ENCODE measurements around the gene ZZZ3.
"Not testable (repeated sequence)": the region's sequence is repeated elsewhere in the genome, so short reads cannot be mapped to it uniquely, and the experiment has no call there.

DNA sequence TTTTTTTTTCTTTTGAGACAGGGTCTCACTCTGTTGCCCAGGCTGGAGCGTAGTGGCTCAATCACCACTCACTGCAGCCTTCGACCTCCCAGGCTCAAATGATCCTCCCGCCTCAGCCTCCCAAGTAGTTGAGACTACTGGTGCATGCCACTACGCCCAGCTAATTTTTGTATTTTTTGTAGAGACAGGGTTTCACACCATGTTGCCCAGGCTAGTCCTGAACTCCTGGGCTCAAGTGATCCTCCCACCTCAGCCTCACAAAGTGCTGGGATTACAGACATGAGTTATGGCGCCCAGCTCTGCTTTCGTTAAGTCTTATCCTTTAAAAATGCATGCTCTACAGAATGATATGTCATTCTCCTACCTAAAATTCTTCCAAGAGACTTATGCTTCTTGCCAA is 36.2 kb downstream of the ZZZ3 start:
- TF ChIP-seq, protein P1, sequence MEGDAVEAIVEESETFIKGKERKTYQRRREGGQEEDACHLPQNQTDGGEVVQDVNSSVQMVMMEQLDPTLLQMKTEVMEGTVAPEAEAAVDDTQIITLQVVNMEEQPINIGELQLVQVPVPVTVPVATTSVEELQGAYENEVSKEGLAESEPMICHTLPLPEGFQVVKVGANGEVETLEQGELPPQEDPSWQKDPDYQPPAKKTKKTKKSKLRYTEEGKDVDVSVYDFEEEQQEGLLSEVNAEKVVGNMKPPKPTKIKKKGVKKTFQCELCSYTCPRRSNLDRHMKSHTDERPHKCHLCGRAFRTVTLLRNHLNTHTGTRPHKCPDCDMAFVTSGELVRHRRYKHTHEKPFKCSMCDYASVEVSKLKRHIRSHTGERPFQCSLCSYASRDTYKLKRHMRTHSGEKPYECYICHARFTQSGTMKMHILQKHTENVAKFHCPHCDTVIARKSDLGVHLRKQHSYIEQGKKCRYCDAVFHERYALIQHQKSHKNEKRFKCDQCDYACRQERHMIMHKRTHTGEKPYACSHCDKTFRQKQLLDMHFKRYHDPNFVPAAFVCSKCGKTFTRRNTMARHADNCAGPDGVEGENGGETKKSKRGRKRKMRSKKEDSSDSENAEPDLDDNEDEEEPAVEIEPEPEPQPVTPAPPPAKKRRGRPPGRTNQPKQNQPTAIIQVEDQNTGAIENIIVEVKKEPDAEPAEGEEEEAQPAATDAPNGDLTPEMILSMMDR (IDR thresholded peaks at IDR 0.05): not testable (repeated sequence)
- not testable (repeated sequence) for TF ChIP-seq POLR2A (IDR thresholded peaks at IDR 0.05)
